ENCODE measurements around the gene ZNF692. TPM values are rescaled to one million over a fixed set of nuclear protein-coding genes. Genes with fewer than 3 reads are reported as not detected.

The ZNF692 gene
- total and polyA plus RNA-seq, 2 of the 13 experiments (the other 11 are each of a cell fraction or from before 2014, with no cell fraction given), result 27.3 to 45.8 TPM

- TF ChIP-seq MYPOP (CRISPR knock-in tag; IDR thresholded peaks at IDR 0.05) (peak; percentile 77), NR0B2 (CRISPR knock-in tag; IDR thresholded peaks at IDR 0.05) (no peak; the same call in 1 of the 2 replicates), TBX2 (CRISPR knock-in tag; IDR thresholded peaks at IDR 0.05; ENCODE audit: borderline replicate concordance) (no peak), KDM1A (CRISPR knock-in tag; IDR thresholded peaks at IDR 0.05) (no peak), FOSL2 (CRISPR knock-in tag; IDR thresholded peaks at IDR 0.05) (no peak), KAT7 (CRISPR knock-in tag; IDR thresholded peaks at IDR 0.05; ENCODE audit: borderline replicate concordance) (no peak)
Measured at GRCh38 chr1:248858891-248859889, at the start of gene ZNF692 (continued).

- peak; percentile 4 for FAIRE-seq
- intact Hi-C loops (cut with micrococcal nuclease; ENCODE audit: unreplicated experiment), result loop anchor here (1.0 to 2.0 kb wide), 3 partner anchors 34 to 69 kb away; partner anchors contain the start of genes ZNF672 and ZNF692
- Histone ChIP-seq H3K9me3 (ENCODE audit: low read length) (no peaks in the 10 kb centered on the region), H3K27me3 (ENCODE audit: control insufficient read depth in 1 of 2, insufficient read depth in 2 of 2, low read length in 2 of 2) (no peaks in the 10 kb centered on the region; a peak in 1 of 5 replicates), H3K4me1 (ENCODE audit: insufficient read depth, low read length) (peaks cover 25% of the 10 kb centered on the region), H2AFZ (ENCODE audit: low read length) (no peak overlapping the region), H3K27ac (ENCODE audit: extremely low read length, insufficient read depth, low read length) (peak overlapping the region; percentile 75), H3K9ac (ENCODE audit: insufficient read depth, low read depth, low read length) (peak overlapping the region; percentile 80), H4K20me1 (ENCODE audit: insufficient read depth, low read length) (no peaks in the 10 kb centered on the region), H3K36me3 (replicated peaks in 1 of 2; ENCODE audit: control insufficient read depth in 1 of 2, insufficient read depth in 2 of 2, low read length in 2 of 2) (peaks cover 0 to 2% of the 10 kb centered on the region in 2 experiments; a peak in 1 of 5 replicates), H3K4me2 (ENCODE audit: low read depth, low read length) (peak overlapping the region; percentile 86), H3K79me2 (ENCODE audit: insufficient read depth, low read length) (peaks cover 24% of the 10 kb centered on the region), H3K4me3 (replicated peaks in 1 of 3; ENCODE audit: insufficient read depth in 1 of 3, low read depth in 2 of 3, low read length in 3 of 3) (peak overlapping the region; percentile 75 to 84 (median 77))
- ATAC-seq, result peak; percentile 20
- in situ Hi-C loops (cut with HindIII; ENCODE audit: extremely low pct_ligation_motif_present, low pct_unique_long_range_greater_than_20kb), result no loop called here
- TSS peak; percentile 85 for BruUV-seq (replicated peaks)
- CTCF ChIA-PET (ENCODE audit: low intra/inter-chr PET ratio, low total read pairs), result interaction anchor here (1.0 kb wide), 1 partner anchor 18 kb away, joined by 3 read pairs; no protein-coding TSS in a partner anchor
- peak; percentile 12 for DNase-seq (ENCODE audit: low spot score)
- POLR2A ChIA-PET, result interaction anchor here (1.7 to 1.9 kb wide), 2 partner anchors 33 to 69 kb away, joined by 13 to 19 read pairs; partner anchors contain the start of gene ZNF672
- 16% methylated on average over 12 of the region's 18 CpGs for WGBS (ENCODE audit: low lambda C conversion rate)
- no peak for TF ChIP-seq E2F1 (CRISPR knock-in tag; IDR thresholded peaks at IDR 0.05)
- no peak for TF ChIP-seq ARID2 (CRISPR knock-in tag; IDR thresholded peaks at IDR 0.05; ENCODE audit: borderline replicate concordance)
- TF ChIP-seq CREM (IDR thresholded peaks at IDR 0.05), result peak; percentile 38; the same call in 1 of the 2 replicates
- no peak for TF ChIP-seq CREM (CRISPR knock-in tag; IDR thresholded peaks at IDR 0.05)
- TF ChIP-seq SOX13 (IDR thresholded peaks at IDR 0.05), result no peak
- TF ChIP-seq SOX13 (CRISPR knock-in tag; conservative IDR thresholded peaks at IDR 0.05 in 1 of 2, IDR thresholded peaks at IDR 0.05 in 1 of 2), result no peak
- 0 out of 2 replicates have a peak, but pooled peaks have one; percentile 12 for TF ChIP-seq ZNF335 (CRISPR knock-in tag; IDR thresholded peaks at IDR 0.05)
- TF ChIP-seq ZNF605 (CRISPR knock-in tag; IDR thresholded peaks at IDR 0.05), result 0 out of 2 replicates have a peak, but pooled peaks have one; percentile 34
- TF ChIP-seq SAP130 (CRISPR knock-in tag; IDR thresholded peaks at IDR 0.05; ENCODE audit: low read depth), result peak; percentile 47
- no peak for TF ChIP-seq CREB1 (IDR thresholded peaks at IDR 0.05)
- TF ChIP-seq CREB1 (CRISPR knock-in tag; IDR thresholded peaks at IDR 0.05), result peak; percentile 55; the same call in 1 of the 2 replicates
- TF ChIP-seq NAIF1 (CRISPR knock-in tag; IDR thresholded peaks at IDR 0.05; ENCODE audit: borderline replicate concordance), result no peak
Measured at GRCh38 chr1:248906753-248907661, 48.1 kb upstream of the ZNF692 start.

Measured in HepG2 (cell line).